Liver (tissue), 3 donors: Measurements from ENCODE around the gene TSPAN5.

Source experiments
- CTCF ChIP-seq: fragments of 150-350 bp; IDR thresholded peaks from 2 replicates; pipeline ENCODE4 v1.5.1; 2017; ENCODE audit warnings: improper control_type of control experiment, low read depth, low read length; ENCODE audit not compliant: missing input control
- EGR1 ChIP-seq, 2 donors: IDR thresholded peaks; 2 replicates each; pipeline ENCODE4 v1.6.1; 2016 to 2018; ENCODE audit warnings: antibody characterized with exemption in 2 of 2, low read depth in 2 of 2
- GABPA ChIP-seq, 2 donors: IDR thresholded peaks in 1 of 2; conservative IDR thresholded peaks in 1 of 2; 2 replicates each; pipeline ENCODE4 v1.6.1; 2016; ENCODE audit warnings: antibody characterized with exemption in 2 of 2, mild to moderate bottlenecking in 1 of 2, moderate library complexity in 1 of 2
- JUND ChIP-seq, 2 donors: IDR thresholded peaks; 2 replicates each; pipeline ENCODE4 v1.6.1; 2016; ENCODE audit warnings: antibody characterized with exemption in 2 of 2
- RXRA ChIP-seq, 2 donors: IDR thresholded peaks; 2 replicates each; pipeline ENCODE4 v1.6.1; 2017 to 2018; ENCODE audit warnings: antibody characterized with exemption in 2 of 2, mild to moderate bottlenecking in 1 of 2
- SP1 ChIP-seq: IDR thresholded peaks from 2 replicates; pipeline ENCODE4 v1.6.1; 2018; ENCODE audit warnings: antibody characterized with exemption, mild to moderate bottlenecking
- TAF1 ChIP-seq: conservative IDR thresholded peaks from 2 replicates; pipeline ENCODE4 v1.6.1; 2016; ENCODE audit warnings: antibody characterized with exemption, mild to moderate bottlenecking
- TF ChIP-seq, protein P1 (sequence below): IDR thresholded peaks from 2 replicates; pipeline ENCODE4 v1.6.1; 2016; ENCODE audit warnings: antibody characterized with exemption
- donor health status: healthy.
- donor health status: healthy.

- TF ChIP-seq CTCF (no peak), RXRA (IDR thresholded peaks at IDR 0.05) (no peak), EGR1 (IDR thresholded peaks at IDR 0.05; ENCODE audit: low read depth in 2 of 2) (no peak), JUND (IDR thresholded peaks at IDR 0.05) (no peak), TAF1 (no peak), SP1 (no peak), GABPA (IDR thresholded peaks at IDR 0.05 in 1 of 2, conservative IDR thresholded peaks at IDR 0.05 in 1 of 2) (no peak)
- TF ChIP-seq, protein P1, sequence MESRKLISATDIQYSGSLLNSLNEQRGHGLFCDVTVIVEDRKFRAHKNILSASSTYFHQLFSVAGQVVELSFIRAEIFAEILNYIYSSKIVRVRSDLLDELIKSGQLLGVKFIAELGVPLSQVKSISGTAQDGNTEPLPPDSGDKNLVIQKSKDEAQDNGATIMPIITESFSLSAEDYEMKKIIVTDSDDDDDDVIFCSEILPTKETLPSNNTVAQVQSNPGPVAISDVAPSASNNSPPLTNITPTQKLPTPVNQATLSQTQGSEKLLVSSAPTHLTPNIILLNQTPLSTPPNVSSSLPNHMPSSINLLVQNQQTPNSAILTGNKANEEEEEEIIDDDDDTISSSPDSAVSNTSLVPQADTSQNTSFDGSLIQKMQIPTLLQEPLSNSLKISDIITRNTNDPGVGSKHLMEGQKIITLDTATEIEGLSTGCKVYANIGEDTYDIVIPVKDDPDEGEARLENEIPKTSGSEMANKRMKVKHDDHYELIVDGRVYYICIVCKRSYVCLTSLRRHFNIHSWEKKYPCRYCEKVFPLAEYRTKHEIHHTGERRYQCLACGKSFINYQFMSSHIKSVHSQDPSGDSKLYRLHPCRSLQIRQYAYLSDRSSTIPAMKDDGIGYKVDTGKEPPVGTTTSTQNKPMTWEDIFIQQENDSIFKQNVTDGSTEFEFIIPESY: no peak
Observed at GRCh38 chr4:98470831-98471230, 187.6 kb downstream of the TSPAN5 start.
